ENCODE data around the gene SPATA24. TPM values are rescaled to one million over a fixed set of nuclear protein-coding genes. Genes with fewer than 3 reads are reported as not detected.

The SPATA24 gene
- total RNA-seq, 1 donor from 2014 or later, result not detected

GRCh38 chr5:139392678-139393496, 11.0 kb downstream of the SPATA24 start:
- no peaks in the 10 kb centered on the region for H3K9me3 ChIP-seq
- peak; percentile 24 to 48 (median 41) for TF ChIP-seq CTCF (IDR thresholded peaks at IDR 0.05)
- H3K4me3 ChIP-seq, result peak overlapping the region; percentile 59 to 65
- H3K4me1 ChIP-seq, result peaks cover 3 to 28% of the 10 kb centered on the region in 2 donors
- H3K36me3 ChIP-seq, result no peaks in the 10 kb centered on the region
- peak in 1 of 2 donors; percentile 76 for DNase-seq (ENCODE audit: low spot score in 2 of 2)
- H3K27me3 ChIP-seq, result no peaks in the 10 kb centered on the region
- H3K27ac ChIP-seq, result no peak overlapping the region
- intact Hi-C loops (cut with DNase I), result no loop called here

GRCh38 chr5:139392324-139392677, 11.6 kb downstream of the SPATA24 start:
- Histone ChIP-seq H3K4me1 (peaks cover 3 to 28% of the 10 kb centered on the region in 2 donors), H3K27ac (no peak overlapping the region), H3K4me3 (peak overlapping the region; percentile 59 to 65), H3K36me3 (no peaks in the 10 kb centered on the region), H3K27me3 (no peaks in the 10 kb centered on the region), H3K9me3 (no peaks in the 10 kb centered on the region)
- TF ChIP-seq CTCF (IDR thresholded peaks at IDR 0.05), result no peak
- intact Hi-C loops (cut with DNase I), result no loop called here
- no peak for DNase-seq (ENCODE audit: low spot score in 2 of 2)

GRCh38 chr5:139391570-139392323, 12.1 kb downstream of the SPATA24 start:
- Histone ChIP-seq H3K9me3 (no peaks in the 10 kb centered on the region), H3K27ac (no peak overlapping the region), H3K4me1 (peaks cover 3 to 28% of the 10 kb centered on the region in 2 donors), H3K36me3 (no peaks in the 10 kb centered on the region), H3K4me3 (peak overlapping the region in 1 of 2 donors; percentile 65), H3K27me3 (no peaks in the 10 kb centered on the region)
- intact Hi-C loops (cut with DNase I), result no loop called here
- TF ChIP-seq CTCF (IDR thresholded peaks at IDR 0.05), result no peak
- no peak for DNase-seq (ENCODE audit: low spot score in 2 of 2)

- Histone ChIP-seq H3K4me1 (peaks cover 3 to 28% of the 10 kb centered on the region in 2 donors), H3K9me3 (no peaks in the 10 kb centered on the region), H3K27ac (no peak overlapping the region), H3K27me3 (no peaks in the 10 kb centered on the region), H3K36me3 (no peaks in the 10 kb centered on the region), H3K4me3 (no peak overlapping the region)
- TF ChIP-seq CTCF (IDR thresholded peaks at IDR 0.05), result no peak
- DNase-seq (ENCODE audit: low spot score in 2 of 2), result no peak
- intact Hi-C loops (cut with DNase I), result no loop called here
Observed at GRCh38 chr5:139390639-139391569, 13.0 kb downstream of the SPATA24 start.

All from ascending aorta (tissue), 2 donors.